ENCODE data around the gene PACRG.

The PACRG gene

DNA sequence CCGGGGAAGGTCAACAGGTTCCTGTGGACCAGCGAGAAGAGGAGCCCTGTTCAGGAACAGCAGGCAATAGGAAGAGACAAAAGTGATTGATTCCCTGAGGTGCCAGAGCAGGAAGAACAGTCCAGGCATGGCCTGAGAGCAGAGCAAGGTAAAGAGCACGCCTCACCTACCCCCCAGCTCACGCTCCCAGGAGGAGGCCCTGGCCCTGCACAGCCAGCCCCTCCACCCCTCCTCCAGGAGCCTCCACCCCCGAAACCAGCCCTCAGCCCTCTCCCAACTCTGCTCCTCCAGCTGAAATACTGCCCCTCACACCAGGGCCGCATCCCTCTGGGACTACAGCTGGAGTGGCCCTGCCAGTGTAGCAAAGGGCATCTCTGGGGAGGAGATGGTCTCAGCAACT is 504.9 kb downstream of the PACRG start:
- DNase-seq (ENCODE audit: low spot score), result no peak
- ChIA-PET CTCF (no interaction called here), POLR2A (ENCODE audit: low non-redundant PET) (no interaction called here)
- TF ChIP-seq, protein P1, sequence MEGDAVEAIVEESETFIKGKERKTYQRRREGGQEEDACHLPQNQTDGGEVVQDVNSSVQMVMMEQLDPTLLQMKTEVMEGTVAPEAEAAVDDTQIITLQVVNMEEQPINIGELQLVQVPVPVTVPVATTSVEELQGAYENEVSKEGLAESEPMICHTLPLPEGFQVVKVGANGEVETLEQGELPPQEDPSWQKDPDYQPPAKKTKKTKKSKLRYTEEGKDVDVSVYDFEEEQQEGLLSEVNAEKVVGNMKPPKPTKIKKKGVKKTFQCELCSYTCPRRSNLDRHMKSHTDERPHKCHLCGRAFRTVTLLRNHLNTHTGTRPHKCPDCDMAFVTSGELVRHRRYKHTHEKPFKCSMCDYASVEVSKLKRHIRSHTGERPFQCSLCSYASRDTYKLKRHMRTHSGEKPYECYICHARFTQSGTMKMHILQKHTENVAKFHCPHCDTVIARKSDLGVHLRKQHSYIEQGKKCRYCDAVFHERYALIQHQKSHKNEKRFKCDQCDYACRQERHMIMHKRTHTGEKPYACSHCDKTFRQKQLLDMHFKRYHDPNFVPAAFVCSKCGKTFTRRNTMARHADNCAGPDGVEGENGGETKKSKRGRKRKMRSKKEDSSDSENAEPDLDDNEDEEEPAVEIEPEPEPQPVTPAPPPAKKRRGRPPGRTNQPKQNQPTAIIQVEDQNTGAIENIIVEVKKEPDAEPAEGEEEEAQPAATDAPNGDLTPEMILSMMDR (conservative IDR thresholded peaks at IDR 0.05; ENCODE audit: low read depth), result no peak
- no peak overlapping the region for H3K27ac ChIP-seq

DNA sequence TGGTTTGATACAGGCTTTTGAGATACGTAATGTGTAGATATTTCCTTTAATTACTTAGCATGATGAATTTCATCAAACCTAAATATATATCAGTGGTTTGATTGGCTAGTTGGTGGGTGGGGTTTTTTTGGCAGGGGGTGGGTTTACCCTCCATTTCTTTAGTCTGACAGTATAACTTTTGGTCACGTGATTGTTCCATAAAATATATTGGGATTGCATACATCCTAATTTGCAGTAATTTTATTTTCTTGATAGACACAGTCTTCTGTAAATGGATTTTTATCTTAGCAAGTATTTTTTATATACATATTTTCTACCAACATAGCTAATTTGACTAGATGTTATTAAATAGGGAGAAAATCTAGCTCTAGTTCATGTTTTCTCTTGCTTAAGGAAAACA is 509.3 kb downstream of the PACRG start:
- no peak for DNase-seq (ENCODE audit: low spot score)
- no peak overlapping the region for H3K27ac ChIP-seq
- POLR2A ChIA-PET (ENCODE audit: low non-redundant PET), result no interaction called here
- TF ChIP-seq, protein P1 (conservative IDR thresholded peaks at IDR 0.05; ENCODE audit: low read depth), result no peak
- CTCF ChIA-PET, result no interaction called here

DNA sequence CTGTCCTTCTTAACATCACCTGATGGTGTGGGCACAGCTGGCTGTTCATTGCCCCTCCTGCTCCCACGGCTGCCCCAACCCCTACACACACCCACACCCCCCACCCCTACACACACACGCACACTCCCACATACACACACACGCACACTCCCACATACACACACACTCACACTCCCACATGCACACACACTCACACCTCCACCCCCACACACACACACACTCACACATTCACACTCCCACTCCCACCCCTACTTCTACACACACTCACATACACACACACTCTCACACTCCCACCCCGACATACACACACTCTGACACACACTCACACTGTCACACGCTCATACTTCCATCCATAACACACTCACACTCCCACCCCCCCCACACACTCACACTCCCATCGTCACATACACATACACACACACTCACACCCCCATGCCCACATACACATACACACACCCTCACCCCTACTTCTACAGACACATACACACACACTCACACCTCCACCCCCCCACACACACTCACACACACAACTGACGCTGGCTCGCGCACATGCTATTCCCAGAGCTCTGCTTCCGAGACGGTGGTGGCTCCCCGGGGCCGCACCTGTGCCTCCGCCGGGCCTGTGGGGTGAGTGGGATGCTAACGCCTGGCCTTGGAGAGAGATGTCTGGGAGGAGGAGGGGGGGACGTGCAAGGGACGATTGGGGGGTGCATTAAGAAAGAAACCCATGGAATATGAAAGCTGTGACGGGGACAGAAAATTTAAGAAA is 512.0 kb downstream of the PACRG start:
- TF ChIP-seq, protein P1 (conservative IDR thresholded peaks at IDR 0.05; ENCODE audit: low read depth), result no peak
- CTCF ChIA-PET, result no interaction called here
- POLR2A ChIA-PET (ENCODE audit: low non-redundant PET), result no interaction called here
- DNase-seq (ENCODE audit: low spot score), result no peak
- no peak overlapping the region for H3K27ac ChIP-seq

DNA sequence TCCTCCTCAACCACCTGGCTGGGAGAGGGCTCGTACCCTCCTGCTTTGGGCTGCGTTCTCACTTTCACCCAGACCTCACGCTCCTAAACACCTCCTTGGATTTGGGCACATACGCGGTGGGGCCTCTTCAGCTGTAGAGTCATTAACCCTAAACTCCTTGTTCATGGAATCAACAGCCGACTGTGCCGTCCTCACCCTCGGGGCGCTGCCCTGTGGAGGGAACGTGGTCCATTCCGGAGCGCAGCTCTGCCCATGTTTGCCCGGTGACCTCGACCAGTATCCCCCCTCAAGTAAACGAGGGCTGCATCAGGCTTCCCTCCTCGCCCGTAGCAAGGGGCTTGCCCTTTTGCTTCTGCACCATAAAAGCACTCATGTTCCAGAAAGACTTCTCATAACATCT is 512.8 kb downstream of the PACRG start:
- ChIA-PET POLR2A (ENCODE audit: low non-redundant PET) (no interaction called here), CTCF (no interaction called here)
- no peak overlapping the region for H3K27ac ChIP-seq
- DNase-seq (ENCODE audit: low spot score), result no peak
- TF ChIP-seq, protein P1 (conservative IDR thresholded peaks at IDR 0.05; ENCODE audit: low read depth), result no peak

GRCh38 chr6:163241683-163242082 is 513.9 kb downstream of the PACRG start:
- CTCF ChIA-PET, result no interaction called here
- TF ChIP-seq, protein P1 (conservative IDR thresholded peaks at IDR 0.05; ENCODE audit: low read depth), result no peak
- DNase-seq (ENCODE audit: low spot score), result no peak
- no peak overlapping the region for H3K27ac ChIP-seq
- POLR2A ChIA-PET (ENCODE audit: low non-redundant PET), result no interaction called here

DNA sequence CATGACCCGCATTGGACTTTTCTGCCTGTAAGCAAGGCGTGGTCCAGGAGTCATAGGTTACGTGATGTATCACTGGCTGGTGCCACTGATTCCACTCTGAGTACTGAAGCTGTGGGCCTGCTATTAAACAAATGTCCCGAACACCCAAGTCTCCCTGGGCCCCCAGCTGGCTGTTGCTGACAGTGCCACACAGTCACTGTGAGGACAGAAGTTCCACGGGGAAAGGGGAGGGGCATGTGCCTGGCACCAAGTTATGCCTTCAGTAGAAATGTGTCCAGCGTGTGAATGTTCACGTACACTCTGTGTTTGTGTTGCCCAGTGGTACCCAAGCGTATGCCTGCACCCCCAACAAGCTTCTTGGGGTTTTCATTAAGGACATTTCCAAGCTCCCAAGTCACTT is 515.3 kb downstream of the PACRG start:
- CTCF ChIA-PET, result interaction anchor here (0.6 kb wide), 1 partner anchor 48 kb away, joined by 3 read pairs; no protein-coding TSS in a partner anchor
- POLR2A ChIA-PET (ENCODE audit: low non-redundant PET), result no interaction called here
- no peak overlapping the region for H3K27ac ChIP-seq
- no peak for DNase-seq (ENCODE audit: low spot score)
- TF ChIP-seq, protein P1 (conservative IDR thresholded peaks at IDR 0.05; ENCODE audit: low read depth), result no peak

Measured in RWPE1 (cell line).